NCI-H2107 treated with DMSO at 0.1 percent for 48 hours (cell line): ENCODE measurements around the gene CLCN5.

Experiments used
- DNase-seq: peaks from one replicate; lab custom pipeline; 2025; ENCODE audit not compliant: unreplicated experiment; lab: John Stamatoyannopoulos, UW

CLCN5 gene

GRCh38 chrX:49922291-49923241 is at the start of gene CLCN5:
Gene CLCN5, plus strand, starts transcription at chrX:49922596. Its CDS starts 2,703 bp downstream, at chrX:49925299.
- peak; percentile 93 for DNase-seq

DNA sequence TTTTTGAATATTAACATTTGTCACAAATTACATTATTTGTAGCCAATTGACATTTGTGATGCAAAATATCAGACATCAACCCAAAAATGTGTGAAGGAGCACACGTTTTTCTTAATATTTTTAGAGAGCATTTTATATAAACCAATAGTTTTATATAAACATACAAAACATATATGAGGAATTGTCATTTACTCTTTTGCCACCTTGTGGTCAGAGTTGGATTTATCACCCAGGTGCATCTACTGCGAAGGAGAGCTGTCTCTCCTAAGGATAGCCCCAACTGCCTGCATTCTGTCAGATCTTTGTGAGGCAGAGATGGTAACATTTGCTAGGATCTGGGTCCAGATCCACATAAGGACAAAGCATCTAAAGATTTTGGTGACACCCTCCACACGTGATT is 45.6 kb upstream of the CLCN5 start:
- DNase-seq, result peak; percentile 23

GRCh38 chrX:49877397-49878101 is 44.8 kb upstream of the CLCN5 start:
- no peak for DNase-seq

- no peak for DNase-seq
Observed at GRCh38 chrX:49878128-49878833, 44.1 kb upstream of the CLCN5 start.

GRCh38 chrX:49878834-49879655 is 43.4 kb upstream of the CLCN5 start, which contains the start of gene USP27X:
Gene USP27X, plus strand, starts transcription at chrX:49879484. Its CDS starts 824 bp downstream, at chrX:49880308.
- DNase-seq, result peak; percentile 69

DNA sequence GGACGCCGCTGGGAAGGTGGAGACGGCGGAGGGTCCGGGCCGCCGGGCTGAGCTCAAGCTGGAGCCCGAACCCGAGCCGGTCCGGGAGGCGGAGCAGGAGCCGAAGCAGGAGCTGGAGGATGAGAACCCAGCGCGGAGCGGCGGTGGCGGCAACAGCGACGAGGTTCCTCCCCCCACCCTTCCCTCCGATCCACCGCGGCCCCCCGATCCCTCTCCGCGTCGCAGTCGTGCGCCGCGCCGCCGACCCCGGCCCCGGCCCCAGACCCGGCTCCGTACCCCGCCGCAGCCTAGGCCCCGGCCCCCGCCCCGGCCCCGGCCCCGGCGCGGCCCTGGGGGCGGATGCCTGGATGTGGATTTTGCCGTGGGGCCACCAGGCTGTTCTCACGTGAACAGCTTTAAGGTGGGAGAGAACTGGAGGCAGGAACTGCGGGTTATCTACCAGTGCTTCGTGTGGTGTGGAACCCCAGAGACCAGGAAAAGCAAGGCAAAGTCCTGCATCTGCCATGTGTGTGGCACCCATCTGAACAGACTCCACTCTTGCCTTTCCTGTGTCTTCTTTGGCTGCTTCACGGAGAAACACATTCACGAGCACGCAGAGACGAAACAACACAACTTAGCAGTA is 42.6 kb upstream of the CLCN5 start:
- no peak for DNase-seq

DNA sequence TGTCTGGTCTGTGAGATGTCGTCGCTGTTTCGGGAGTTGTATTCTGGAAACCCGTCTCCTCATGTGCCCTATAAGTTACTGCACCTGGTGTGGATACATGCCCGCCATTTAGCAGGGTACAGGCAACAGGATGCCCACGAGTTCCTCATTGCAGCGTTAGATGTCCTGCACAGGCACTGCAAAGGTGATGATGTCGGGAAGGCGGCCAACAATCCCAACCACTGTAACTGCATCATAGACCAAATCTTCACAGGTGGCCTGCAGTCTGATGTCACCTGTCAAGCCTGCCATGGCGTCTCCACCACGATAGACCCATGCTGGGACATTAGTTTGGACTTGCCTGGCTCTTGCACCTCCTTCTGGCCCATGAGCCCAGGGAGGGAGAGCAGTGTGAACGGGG is 41.7 kb upstream of the CLCN5 start:
- DNase-seq, result no peak

- DNase-seq, result peak; percentile 87
Observed at GRCh38 chrX:49884290-49884862, 38.0 kb upstream of the CLCN5 start.

GRCh38 chrX:49892542-49892941 is 29.9 kb upstream of the CLCN5 start:
- no peak for DNase-seq

- DNase-seq, result no peak
Observed at GRCh38 chrX:49896951-49897350, 25.4 kb upstream of the CLCN5 start.

DNA sequence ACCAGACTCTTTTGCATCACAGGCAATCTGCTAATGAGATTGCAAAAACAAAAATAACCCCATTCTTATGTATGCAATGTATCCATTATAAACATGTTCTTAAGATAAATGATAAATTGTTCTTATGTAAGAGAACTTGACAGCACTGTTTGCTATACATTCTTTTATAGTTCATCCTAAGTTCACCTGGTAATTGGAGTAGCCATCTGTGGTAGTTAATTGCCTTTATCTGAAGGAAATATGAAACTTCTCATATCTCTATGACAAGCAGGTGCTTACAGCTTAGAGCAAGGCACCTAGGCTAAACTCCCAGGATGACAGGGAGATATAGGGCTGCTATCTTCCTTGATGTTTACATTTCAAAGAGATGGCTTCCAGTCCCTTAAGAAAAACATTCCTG is 21.3 kb upstream of the CLCN5 start:
- peak; percentile 70 for DNase-seq

DNA sequence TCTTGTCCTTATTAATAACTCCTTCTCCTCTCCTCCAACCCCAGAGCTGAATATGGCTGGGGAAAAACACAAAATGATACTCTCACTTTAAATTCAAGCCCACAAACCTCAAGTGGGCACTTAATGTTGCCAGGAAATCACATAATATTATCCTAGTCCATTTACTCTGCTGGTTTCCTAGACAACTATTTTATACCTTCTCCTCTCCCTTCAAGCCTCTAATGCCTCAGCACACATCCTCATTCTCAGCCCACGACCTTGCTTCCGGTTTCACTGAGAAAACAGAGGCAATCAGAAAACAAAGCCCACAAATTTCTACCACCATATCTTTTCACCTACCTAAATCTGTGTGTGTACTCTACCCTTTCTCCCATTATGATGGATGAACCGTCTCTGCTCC is 12.1 kb upstream of the CLCN5 start:
- DNase-seq, result peak; percentile 92

DNA sequence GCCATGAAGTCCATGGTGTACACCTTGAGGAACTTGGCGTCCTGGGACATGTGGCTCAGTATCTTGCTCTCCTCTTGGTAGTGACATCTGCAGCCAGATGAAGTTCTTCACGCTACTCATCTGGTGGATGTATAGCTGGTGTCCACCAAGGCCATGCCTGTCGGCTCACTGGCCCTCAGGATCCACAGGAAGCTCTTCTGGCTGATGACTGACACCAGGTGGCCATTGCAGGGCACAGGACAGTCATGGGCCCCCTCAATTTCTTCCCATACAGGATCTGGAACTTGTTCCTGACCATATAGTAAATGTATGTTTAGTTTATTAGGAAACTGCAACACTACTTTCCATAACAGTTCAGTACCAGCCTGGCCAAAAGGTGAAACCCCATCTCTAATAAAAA is 10.3 kb upstream of the CLCN5 start:
- DNase-seq, result no peak

DNA sequence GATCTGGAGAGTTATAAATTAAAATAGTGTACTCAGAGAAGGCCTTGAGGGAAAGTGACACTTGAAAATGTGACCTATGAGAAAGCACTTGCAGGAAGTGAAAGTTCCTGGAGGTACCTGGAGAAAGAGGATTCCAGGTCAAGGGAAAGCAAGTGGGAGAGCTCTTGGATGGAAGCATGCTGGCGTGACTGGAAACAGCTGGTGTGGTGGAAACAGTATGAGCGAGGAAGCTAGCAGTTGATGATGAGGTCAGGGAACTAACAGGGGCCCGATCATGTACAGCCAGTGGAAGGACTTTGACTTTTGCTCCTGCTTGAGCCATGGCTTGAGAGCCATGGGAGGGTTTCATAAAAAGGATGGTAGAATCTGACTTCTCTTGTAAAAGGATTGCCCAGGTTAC is 9.5 kb upstream of the CLCN5 start:
- no peak for DNase-seq

DNA sequence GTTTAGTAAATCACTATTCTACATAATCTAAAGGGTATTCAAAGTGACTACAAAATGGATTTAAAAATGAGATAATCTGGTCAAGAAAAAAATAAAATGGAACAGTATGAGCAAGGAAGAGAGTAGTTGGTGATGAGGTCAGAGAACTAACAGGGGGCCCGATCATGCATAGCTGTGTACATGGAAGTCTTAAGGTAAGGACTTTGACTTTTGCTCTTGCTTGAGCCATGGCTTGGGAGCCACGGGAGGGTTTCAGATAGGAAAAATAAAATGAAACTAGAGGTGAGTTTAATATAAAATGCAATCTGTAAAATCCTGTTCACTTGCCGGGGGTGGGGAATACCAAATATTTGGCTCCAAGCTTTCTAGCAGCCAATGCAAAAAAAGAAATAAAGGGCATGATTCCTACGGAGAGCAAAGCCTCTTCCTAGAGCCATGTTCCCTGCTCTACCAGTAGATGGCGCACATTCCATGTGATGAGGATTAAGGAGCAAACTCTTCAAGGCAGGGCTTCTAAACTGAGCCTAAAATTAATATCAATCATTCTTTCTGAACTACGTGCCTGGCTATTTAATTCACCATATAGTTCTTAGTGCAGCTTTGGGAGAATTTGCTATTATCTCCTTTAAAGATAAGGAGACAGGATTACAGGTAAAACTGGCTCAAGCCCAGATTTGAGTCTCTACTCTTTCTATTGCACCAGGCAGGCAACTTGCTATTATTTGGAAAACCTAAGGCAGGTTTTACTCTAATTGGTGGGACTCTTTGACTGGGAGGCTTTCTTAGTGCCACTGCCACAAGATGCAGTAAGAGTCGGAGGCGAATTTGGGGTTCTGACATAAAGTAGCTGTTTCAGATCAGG is 6.8 kb upstream of the CLCN5 start:
- DNase-seq, result peak; percentile 59

- no peak for DNase-seq
Observed at GRCh38 chrX:49919617-49920016, 2.8 kb upstream of the CLCN5 start.

DNA sequence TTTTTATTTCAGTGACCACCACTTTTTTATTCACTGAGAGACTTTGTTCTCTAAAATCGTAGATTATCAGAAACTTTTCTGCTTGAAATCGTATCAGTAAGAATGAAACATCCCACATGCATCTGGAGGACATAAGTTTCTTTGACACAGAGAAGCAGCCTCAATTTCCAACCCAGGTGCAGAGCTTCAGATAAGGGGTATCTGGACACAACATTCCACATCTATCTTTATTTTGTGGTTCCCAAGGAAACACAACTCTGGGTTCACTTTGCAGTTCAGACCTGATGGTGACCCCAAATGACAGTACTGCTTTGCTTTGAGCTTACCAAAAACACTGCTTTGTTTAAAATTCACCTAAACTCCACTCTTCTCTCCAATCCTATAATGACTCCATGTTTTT is 1.3 kb upstream of the CLCN5 start:
- DNase-seq, result no peak

GRCh38 chrX:49925176-49925575 is 2.8 kb downstream of the CLCN5 start:
- no peak for DNase-seq

GRCh38 chrX:49930039-49930438 is 7.6 kb downstream of the CLCN5 start:
- DNase-seq, result no peak
